Fibroblast of skin of right biceps (primary cell): ENCODE data around the gene PLXNB1.

Experiments
- DNase-seq: peaks from one replicate; pipeline ENCODE4 v3.0.0-alpha.2; 2013

The PLXNB1 gene

GRCh38 chr3:48415251-48415953, 14.5 kb downstream of the PLXNB1 start:
- no peak for DNase-seq

DNA sequence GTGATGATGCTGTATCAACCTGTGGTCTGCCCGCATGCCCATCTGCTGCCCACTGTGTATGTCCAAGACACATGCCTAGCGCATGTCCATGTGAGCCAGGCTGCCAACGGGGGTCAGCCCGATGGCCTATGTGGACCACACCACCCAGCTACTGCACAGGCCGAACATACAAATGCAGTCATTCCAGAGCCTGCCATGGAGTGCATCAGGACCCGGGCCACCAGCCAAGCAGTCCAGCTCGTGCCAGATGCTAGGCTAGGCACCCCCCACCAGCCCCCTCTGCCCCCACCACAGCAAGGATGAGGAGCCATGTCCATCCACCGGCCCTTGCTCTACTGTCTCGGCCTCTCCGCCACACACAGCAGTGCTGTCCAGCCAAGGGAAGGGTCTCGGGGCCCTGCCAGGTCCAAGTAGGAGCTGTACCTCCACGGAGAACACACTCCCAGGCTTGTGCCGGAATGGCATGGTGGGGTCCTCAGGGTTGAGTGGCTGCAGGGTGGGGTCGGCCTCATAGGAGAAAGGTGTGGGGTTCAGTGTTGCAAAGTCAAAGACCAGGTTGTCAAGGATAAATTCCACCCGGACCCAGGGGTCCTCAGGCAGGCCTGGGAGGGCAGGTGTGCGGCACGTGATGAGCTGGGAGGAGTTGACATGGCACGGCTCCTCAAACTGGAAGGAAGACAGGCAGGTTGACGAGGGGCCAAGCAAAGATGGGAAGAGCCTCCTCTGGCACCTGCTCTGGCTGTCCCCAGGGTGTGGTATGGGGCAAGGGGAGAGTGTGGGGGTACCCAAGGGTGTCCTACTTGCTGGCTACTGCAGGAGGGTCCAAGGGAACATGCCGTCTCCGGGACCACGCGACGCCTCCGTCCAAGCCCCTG, 15.3 kb downstream of the PLXNB1 start:
- no peak for DNase-seq

GRCh38 chr3:48413611-48414010, 16.3 kb downstream of the PLXNB1 start:
- DNase-seq = no peak

DNA sequence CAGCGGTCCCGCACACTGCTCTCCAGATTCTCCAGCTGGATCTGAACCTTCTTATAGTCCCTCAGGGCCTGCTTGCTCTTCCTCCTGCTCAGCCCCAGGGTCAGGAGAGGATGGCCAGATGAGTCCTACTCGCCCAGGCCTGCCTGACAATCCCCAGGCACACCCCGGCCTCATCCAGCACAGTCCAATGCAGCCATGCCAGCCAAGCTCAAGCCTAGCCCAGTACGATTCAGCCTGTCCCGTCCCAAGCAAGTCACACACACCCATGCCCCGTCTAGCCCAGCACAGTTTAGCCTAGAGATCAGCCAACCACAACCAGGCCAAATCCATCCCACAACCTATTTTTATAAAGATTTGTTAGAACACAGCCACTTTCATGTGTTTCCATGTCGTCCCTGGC, 16.8 kb downstream of the PLXNB1 start:
- no peak for DNase-seq

DNA sequence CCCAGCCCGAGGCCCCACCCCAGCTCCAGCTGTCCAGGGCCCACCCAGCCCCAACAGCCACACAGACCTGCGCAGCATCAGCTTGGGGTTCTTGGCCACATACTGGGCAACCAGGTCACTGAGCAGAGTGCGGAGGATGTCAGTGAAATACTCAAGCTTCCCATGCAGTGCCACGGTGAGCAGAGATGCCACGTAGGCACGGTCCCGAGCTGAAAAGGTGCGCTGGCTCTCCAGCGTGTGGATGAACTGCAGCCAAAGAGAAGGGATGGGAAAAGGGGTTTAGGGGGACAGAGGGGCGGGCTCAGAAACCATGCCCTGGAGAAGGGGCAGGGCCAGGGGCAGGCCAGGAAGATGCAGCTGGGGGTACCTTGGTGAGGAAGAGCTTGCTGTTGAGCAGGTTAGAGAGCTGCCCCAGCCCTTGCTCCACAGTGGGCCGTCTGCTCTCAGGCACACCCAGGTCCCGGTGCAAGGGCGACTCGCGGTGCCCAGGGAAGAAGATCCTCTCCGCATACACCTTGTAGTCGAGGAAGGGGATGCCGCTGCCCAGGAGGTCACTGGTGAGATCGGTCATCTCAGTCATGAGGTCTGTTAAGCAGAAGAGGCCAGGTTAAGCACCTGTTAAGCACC, 17.4 kb downstream of the PLXNB1 start:
- no peak for DNase-seq

GRCh38 chr3:48411606-48412374, 18.1 kb downstream of the PLXNB1 start:
- DNase-seq = no peak

GRCh38 chr3:48411041-48411588, 18.8 kb downstream of the PLXNB1 start:
- no peak for DNase-seq

GRCh38 chr3:48410205-48411040, 19.5 kb downstream of the PLXNB1 start:
- DNase-seq = no peak

DNA sequence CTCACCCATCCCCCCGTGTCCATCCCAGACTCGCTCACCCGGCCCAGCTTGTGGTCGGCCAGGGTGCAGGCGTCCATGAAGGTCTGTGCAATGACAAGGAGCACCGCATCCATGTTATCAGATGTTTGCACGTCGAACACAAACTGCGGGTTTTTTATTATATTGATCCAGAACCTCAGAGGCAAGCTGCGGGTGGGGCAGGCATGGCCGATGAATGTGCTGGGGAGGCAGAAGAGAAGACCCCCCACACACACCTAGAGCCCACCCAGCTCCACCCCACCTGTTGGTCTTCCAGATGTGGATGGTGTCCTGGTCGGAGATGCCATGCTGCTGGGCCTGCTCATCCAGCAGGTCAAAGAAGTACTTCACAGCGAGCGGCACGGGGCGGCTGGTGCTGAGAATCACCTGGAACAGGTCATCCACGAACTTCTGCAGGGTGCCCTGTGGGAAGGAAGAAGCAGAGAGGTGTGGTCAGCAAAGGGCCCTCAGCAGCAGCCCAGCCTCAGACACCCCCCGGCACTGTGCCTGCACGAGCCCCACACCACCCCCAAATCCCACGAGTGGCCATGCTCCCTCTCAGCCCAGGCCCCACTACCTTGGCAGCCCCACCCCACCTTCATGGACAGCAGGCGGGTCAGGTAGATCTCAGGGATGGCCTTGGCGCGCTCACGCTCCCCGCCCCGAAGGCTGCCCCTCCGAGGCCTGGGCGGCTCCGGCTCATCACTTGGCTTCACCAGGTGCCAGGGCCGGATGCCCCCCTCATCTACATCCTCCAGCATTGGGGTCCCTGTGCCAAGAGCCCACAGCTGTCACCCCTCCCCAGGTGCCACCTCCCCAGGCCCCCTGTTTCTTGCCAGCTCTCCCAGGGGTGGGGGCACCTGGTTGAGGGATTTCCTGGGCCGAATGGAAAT, 20.3 kb downstream of the PLXNB1 start:
- no peak for DNase-seq

DNA sequence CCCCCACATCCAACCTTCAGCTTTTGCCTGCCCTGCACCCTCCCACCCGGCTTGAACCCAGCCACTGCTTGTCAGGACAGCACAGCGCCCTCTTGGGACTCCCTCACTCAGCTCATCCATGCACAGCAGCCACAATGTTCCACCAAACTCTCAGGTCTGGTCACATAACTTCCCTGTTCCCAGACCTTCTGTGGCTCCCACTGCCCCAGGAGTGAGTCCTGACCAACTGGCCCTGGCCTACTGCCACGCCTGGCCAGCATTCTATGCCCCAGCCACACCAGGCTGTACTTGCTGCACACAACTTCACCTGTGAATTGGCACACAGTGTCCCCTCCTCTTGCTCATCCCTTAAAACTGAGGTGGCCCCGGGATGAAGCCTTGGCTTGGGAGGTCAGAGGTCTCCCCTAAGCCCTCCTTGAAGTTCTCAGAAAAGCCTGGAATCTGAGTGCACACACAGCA, 21.0 kb downstream of the PLXNB1 start:
- DNase-seq = no peak

- DNase-seq = no peak
Measured at GRCh38 chr3:48407542-48408099, 22.3 kb downstream of the PLXNB1 start.

DNA sequence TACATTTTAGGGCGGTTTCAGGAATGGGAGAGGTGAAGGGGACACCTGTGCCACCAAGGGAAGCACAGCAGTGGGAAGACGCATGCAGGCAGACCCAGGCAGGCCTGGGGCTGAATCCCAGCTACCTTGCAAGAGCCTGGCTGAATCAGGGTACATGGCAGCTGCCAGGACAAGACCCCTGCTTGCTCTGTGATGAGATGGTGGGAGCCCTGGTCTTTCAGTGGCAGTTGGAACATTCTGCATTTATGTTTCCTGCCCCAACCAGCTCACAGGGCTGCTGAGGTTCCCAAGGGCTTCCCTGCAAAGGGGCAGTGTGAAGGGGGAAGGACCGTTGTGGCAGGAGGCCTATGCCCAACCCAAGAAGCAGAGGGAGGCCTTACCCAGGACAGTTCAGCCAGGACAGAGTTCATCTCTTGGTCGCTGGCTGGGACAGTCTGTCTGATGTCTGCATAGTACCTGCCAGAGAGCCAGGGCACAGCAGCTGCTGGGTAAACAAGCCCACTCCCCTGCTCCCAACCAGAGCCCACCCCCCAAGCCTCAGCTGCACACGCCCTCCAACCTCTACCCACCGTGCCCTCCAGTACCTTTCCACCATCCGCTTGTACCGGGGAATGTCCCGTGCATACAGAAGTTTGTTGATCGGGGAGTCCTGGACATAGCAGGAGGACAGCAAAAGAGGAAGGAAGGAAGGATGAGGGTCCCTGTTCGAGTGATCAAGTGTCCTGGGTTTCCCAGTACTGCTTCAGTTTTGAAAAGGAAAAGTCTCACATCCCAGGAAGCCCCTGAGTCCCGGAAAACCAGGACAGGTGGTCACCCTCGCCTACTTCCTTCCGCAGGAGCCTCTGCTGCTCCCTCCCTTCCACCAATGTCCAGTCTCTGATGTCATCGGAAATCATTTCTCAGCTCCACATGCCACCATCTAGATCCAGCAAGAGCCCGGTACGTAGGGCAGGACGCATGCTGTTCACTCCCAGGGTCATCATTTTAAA, 23.1 kb downstream of the PLXNB1 start:
- DNase-seq = no peak

DNA sequence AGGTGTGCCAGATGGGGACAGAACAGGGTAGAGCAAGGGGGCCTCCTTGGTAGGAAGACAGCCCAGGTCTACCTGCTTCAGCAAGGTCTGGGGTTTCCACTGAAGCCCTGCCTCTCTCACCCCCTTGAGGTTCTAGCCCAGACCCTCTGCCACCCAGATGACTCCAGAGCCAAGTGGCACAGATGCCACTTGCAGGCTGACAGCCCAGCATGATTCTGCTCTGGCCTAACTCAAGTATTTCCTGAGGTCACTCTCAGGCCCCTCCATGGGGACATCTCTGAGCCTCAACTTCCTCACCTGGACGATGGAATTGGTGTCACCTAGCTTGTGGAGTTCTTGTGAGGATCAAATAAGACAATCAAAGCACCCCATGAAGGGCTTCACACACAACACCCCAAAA, 23.9 kb downstream of the PLXNB1 start:
- no peak for DNase-seq

- no peak for DNase-seq
Measured at GRCh38 chr3:48405343-48405881, 24.5 kb downstream of the PLXNB1 start.

GRCh38 chr3:48404440-48405342, 25.2 kb downstream of the PLXNB1 start:
- no peak for DNase-seq

DNA sequence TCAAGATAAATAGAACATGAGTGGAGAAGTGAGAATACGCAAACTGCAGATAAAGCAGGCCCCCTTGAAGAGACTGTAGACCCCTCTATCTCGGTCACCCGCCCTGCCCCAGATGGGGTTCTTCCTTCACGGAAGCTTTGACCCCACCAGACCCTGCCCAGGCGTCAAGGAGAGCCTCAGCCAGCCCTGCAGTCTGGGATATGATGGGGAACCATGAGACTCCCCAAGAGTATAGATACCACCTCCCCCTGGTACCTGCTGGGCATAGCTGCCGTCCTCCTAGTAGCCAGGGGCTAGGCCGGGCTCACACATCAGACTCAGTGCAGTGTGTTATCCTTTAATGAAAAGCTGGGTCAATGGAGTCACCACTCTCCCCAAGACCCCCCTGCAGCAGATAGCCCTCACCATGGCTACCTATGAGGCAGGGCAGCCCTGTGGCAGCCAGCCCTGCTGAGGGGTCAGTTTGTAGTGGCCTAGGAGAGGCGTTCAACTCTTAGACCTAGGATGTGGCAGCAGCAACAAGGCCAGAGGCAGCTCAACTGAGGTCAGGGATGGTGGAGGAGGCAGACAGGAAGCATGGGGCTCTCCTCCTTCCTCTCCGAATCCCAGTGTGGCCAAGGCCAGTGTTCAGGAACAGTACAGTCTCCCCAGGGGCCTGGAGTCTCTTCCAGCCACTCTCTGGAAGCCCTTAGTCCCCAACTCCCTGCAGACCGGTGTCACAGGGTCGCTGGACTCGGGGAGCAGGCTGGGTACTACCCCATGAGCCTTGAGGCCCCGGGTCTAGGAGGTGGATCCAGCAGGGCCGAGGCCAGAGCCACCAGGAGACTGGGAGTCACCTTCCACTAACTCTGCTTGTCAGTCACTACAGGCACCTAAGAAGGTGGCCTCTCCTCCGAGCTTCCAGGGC, 26.1 kb downstream of the PLXNB1 start:
- no peak for DNase-seq
